ENCODE results near the gene FNDC10. TPM values are rescaled to one million over a fixed set of nuclear protein-coding genes. Genes with fewer than 3 reads are reported as not detected.

FNDC10 gene
- total RNA-seq, 1 donor from 2014 or later, result not detected

- peaks cover 24 to 26% (median 25%) of the 10 kb centered on the region in 3 donors for H3K36me3 ChIP-seq (ENCODE audit: control insufficient read depth in 3 of 3, insufficient read depth in 3 of 3, low read length in 3 of 3)
- H3K27me3 ChIP-seq (ENCODE audit: control insufficient read depth in 3 of 3, insufficient read depth in 3 of 3, low read length in 3 of 3), result no peaks in the 10 kb centered on the region
- peak overlapping the region in 1 of 3 donors; percentile 1 for H3K9ac ChIP-seq (ENCODE audit: low read depth in 1 of 3, low read length in 3 of 3)
- H3K9me3 ChIP-seq (ENCODE audit: control insufficient read depth in 3 of 3, low read length in 3 of 3), result no peaks in the 10 kb centered on the region
- no peak overlapping the region for H3K4me3 ChIP-seq (ENCODE audit: low read length in 3 of 3)
- H3K27ac ChIP-seq (ENCODE audit: low read depth, low read length), result peak overlapping the region; percentile 66
- H3K4me1 ChIP-seq (ENCODE audit: control insufficient read depth in 3 of 3, insufficient read depth in 3 of 3, low read length in 3 of 3), result peaks cover 18 to 29% (median 19%) of the 10 kb centered on the region in 3 donors
Measured at GRCh38 chr1:1567891-1568291, 32.0 kb downstream of the FNDC10 start.

- H3K27ac ChIP-seq (ENCODE audit: low read depth, low read length), result peak overlapping the region; percentile 66
- H3K9ac ChIP-seq (ENCODE audit: low read depth in 1 of 3, low read length in 3 of 3), result peak overlapping the region in 2 of 3 donors; percentile 20 to 66
- H3K9me3 ChIP-seq (ENCODE audit: control insufficient read depth in 3 of 3, low read length in 3 of 3), result no peaks in the 10 kb centered on the region
- peak overlapping the region; percentile 16 to 45 (median 17) for H3K4me3 ChIP-seq (ENCODE audit: low read length in 3 of 3)
- no peaks in the 10 kb centered on the region for H3K27me3 ChIP-seq (ENCODE audit: control insufficient read depth in 3 of 3, insufficient read depth in 3 of 3, low read length in 3 of 3)
- H3K4me1 ChIP-seq (ENCODE audit: control insufficient read depth in 3 of 3, insufficient read depth in 3 of 3, low read length in 3 of 3), result peaks cover 18 to 29% (median 18%) of the 10 kb centered on the region in 3 donors
- H3K36me3 ChIP-seq (ENCODE audit: control insufficient read depth in 3 of 3, insufficient read depth in 3 of 3, low read length in 3 of 3), result peaks cover 30 to 32% (median 30%) of the 10 kb centered on the region in 3 donors
Measured at GRCh38 chr1:1567152-1567875, 32.6 kb downstream of the FNDC10 start.

- Histone ChIP-seq H3K36me3 (ENCODE audit: control insufficient read depth in 3 of 3, insufficient read depth in 3 of 3, low read length in 3 of 3) (peaks cover 38 to 45% (median 44%) of the 10 kb centered on the region in 3 donors), H3K4me3 (ENCODE audit: low read length in 3 of 3) (no peak overlapping the region), H3K27me3 (ENCODE audit: control insufficient read depth in 3 of 3, insufficient read depth in 3 of 3, low read length in 3 of 3) (no peaks in the 10 kb centered on the region), H3K4me1 (ENCODE audit: control insufficient read depth in 3 of 3, insufficient read depth in 3 of 3, low read length in 3 of 3) (peaks cover 18 to 29% (median 18%) of the 10 kb centered on the region in 3 donors), H3K9ac (ENCODE audit: low read depth in 1 of 3, low read length in 3 of 3) (no peak overlapping the region), H3K27ac (ENCODE audit: low read depth, low read length) (no peak overlapping the region), H3K9me3 (ENCODE audit: control insufficient read depth in 3 of 3, low read length in 3 of 3) (no peaks in the 10 kb centered on the region)
Measured at GRCh38 chr1:1565340-1565739, 34.6 kb downstream of the FNDC10 start.

GRCh38 chr1:1564268-1564667 lies 35.7 kb downstream of the FNDC10 start:
- peaks cover 38 to 53% (median 46%) of the 10 kb centered on the region in 3 donors for H3K36me3 ChIP-seq (ENCODE audit: control insufficient read depth in 3 of 3, insufficient read depth in 3 of 3, low read length in 3 of 3)
- peaks cover 13 to 23% (median 16%) of the 10 kb centered on the region in 3 donors for H3K4me1 ChIP-seq (ENCODE audit: control insufficient read depth in 3 of 3, insufficient read depth in 3 of 3, low read length in 3 of 3)
- no peak overlapping the region for H3K9ac ChIP-seq (ENCODE audit: low read depth in 1 of 3, low read length in 3 of 3)
- H3K4me3 ChIP-seq (ENCODE audit: low read length in 3 of 3), result no peak overlapping the region
- H3K27ac ChIP-seq (ENCODE audit: low read depth, low read length), result no peak overlapping the region
- H3K27me3 ChIP-seq (ENCODE audit: control insufficient read depth in 3 of 3, insufficient read depth in 3 of 3, low read length in 3 of 3), result no peaks in the 10 kb centered on the region
- H3K9me3 ChIP-seq (ENCODE audit: control insufficient read depth in 3 of 3, low read length in 3 of 3), result no peaks in the 10 kb centered on the region

- Histone ChIP-seq H3K9ac (ENCODE audit: low read depth in 1 of 3, low read length in 3 of 3) (no peak overlapping the region), H3K27ac (ENCODE audit: low read depth, low read length) (no peak overlapping the region), H3K4me1 (ENCODE audit: control insufficient read depth in 3 of 3, insufficient read depth in 3 of 3, low read length in 3 of 3) (peaks cover 13 to 21% (median 16%) of the 10 kb centered on the region in 3 donors), H3K27me3 (ENCODE audit: control insufficient read depth in 3 of 3, insufficient read depth in 3 of 3, low read length in 3 of 3) (no peaks in the 10 kb centered on the region), H3K36me3 (ENCODE audit: control insufficient read depth in 3 of 3, insufficient read depth in 3 of 3, low read length in 3 of 3) (peaks cover 38 to 53% (median 47%) of the 10 kb centered on the region in 3 donors), H3K4me3 (ENCODE audit: low read length in 3 of 3) (no peak overlapping the region), H3K9me3 (ENCODE audit: control insufficient read depth in 3 of 3, low read length in 3 of 3) (no peaks in the 10 kb centered on the region)
Measured at GRCh38 chr1:1563688-1564087, 36.2 kb downstream of the FNDC10 start.

- Histone ChIP-seq H3K4me3 (ENCODE audit: low read length in 3 of 3) (peak overlapping the region in 1 of 3 donors; percentile 2), H3K27ac (ENCODE audit: low read depth, low read length) (no peak overlapping the region), H3K9me3 (ENCODE audit: control insufficient read depth in 3 of 3, low read length in 3 of 3) (no peaks in the 10 kb centered on the region), H3K4me1 (ENCODE audit: control insufficient read depth in 3 of 3, insufficient read depth in 3 of 3, low read length in 3 of 3) (peaks cover 9 to 17% (median 11%) of the 10 kb centered on the region in 3 donors), H3K36me3 (ENCODE audit: control insufficient read depth in 3 of 3, insufficient read depth in 3 of 3, low read length in 3 of 3) (peaks cover 38 to 53% (median 47%) of the 10 kb centered on the region in 3 donors), H3K27me3 (ENCODE audit: control insufficient read depth in 3 of 3, insufficient read depth in 3 of 3, low read length in 3 of 3) (no peaks in the 10 kb centered on the region), H3K9ac (ENCODE audit: low read depth in 1 of 3, low read length in 3 of 3) (no peak overlapping the region)
Measured at GRCh38 chr1:1562556-1563195, 37.3 kb downstream of the FNDC10 start.

GRCh38 chr1:1561801-1562470 lies 38.0 kb downstream of the FNDC10 start:
- H3K36me3 ChIP-seq (ENCODE audit: control insufficient read depth in 3 of 3, insufficient read depth in 3 of 3, low read length in 3 of 3), result peaks cover 38 to 53% (median 47%) of the 10 kb centered on the region in 3 donors
- H3K4me1 ChIP-seq (ENCODE audit: control insufficient read depth in 3 of 3, insufficient read depth in 3 of 3, low read length in 3 of 3), result peaks cover 1 to 11% (median 3%) of the 10 kb centered on the region in 3 donors
- H3K4me3 ChIP-seq (ENCODE audit: low read length in 3 of 3), result no peak overlapping the region
- H3K9me3 ChIP-seq (ENCODE audit: control insufficient read depth in 3 of 3, low read length in 3 of 3), result no peaks in the 10 kb centered on the region
- no peak overlapping the region for H3K9ac ChIP-seq (ENCODE audit: low read depth in 1 of 3, low read length in 3 of 3)
- no peak overlapping the region for H3K27ac ChIP-seq (ENCODE audit: low read depth, low read length)
- H3K27me3 ChIP-seq (ENCODE audit: control insufficient read depth in 3 of 3, insufficient read depth in 3 of 3, low read length in 3 of 3), result no peaks in the 10 kb centered on the region

- no peak overlapping the region for H3K9ac ChIP-seq (ENCODE audit: low read depth in 1 of 3, low read length in 3 of 3)
- H3K4me1 ChIP-seq (ENCODE audit: control insufficient read depth in 3 of 3, insufficient read depth in 3 of 3, low read length in 3 of 3), result peaks cover 0 to 12% (median 9%) of the 10 kb centered on the region in 3 donors
- no peaks in the 10 kb centered on the region for H3K9me3 ChIP-seq (ENCODE audit: control insufficient read depth in 3 of 3, low read length in 3 of 3)
- no peak overlapping the region for H3K27ac ChIP-seq (ENCODE audit: low read depth, low read length)
- H3K36me3 ChIP-seq (ENCODE audit: control insufficient read depth in 3 of 3, insufficient read depth in 3 of 3, low read length in 3 of 3), result peaks cover 34 to 44% (median 43%) of the 10 kb centered on the region in 3 donors
- no peak overlapping the region for H3K4me3 ChIP-seq (ENCODE audit: low read length in 3 of 3)
- no peaks in the 10 kb centered on the region for H3K27me3 ChIP-seq (ENCODE audit: control insufficient read depth in 3 of 3, insufficient read depth in 3 of 3, low read length in 3 of 3)
Measured at GRCh38 chr1:1560178-1560577, 39.8 kb downstream of the FNDC10 start.

- Histone ChIP-seq H3K27me3 (ENCODE audit: control insufficient read depth in 3 of 3, insufficient read depth in 3 of 3, low read length in 3 of 3) (no peaks in the 10 kb centered on the region), H3K27ac (ENCODE audit: low read depth, low read length) (no peak overlapping the region), H3K9ac (ENCODE audit: low read depth in 1 of 3, low read length in 3 of 3) (no peak overlapping the region), H3K4me1 (ENCODE audit: control insufficient read depth in 3 of 3, insufficient read depth in 3 of 3, low read length in 3 of 3) (peaks cover 11 to 23% (median 18%) of the 10 kb centered on the region in 3 donors), H3K9me3 (ENCODE audit: control insufficient read depth in 3 of 3, low read length in 3 of 3) (no peaks in the 10 kb centered on the region), H3K4me3 (ENCODE audit: low read length in 3 of 3) (no peak overlapping the region), H3K36me3 (ENCODE audit: control insufficient read depth in 3 of 3, insufficient read depth in 3 of 3, low read length in 3 of 3) (peaks cover 26 to 36% (median 35%) of the 10 kb centered on the region in 3 donors)
Measured at GRCh38 chr1:1559066-1559465, 40.9 kb downstream of the FNDC10 start.

Measured in skeletal muscle tissue (tissue), 4 donors.